Astrocyte of the cerebellum (primary cell): ENCODE results near the gene RAB4B.

Experiments
- DNase-seq: peaks from one replicate; pipeline ENCODE4 v3.0.0-alpha.2; 2011; ENCODE audit warnings: low read depth
- H3K4me3 ChIP-seq: 2 replicates; pipeline ENCODE4 v1.5.1; 2011; ENCODE audit warnings: mild to moderate bottlenecking, low read depth, low read length, moderate library complexity
- CTCF ChIP-seq: IDR thresholded peaks from 2 replicates; pipeline ENCODE4 v1.5.1; 2012; ENCODE audit warnings: low read length, low read depth, moderate library complexity, mild to moderate bottlenecking; ENCODE audit errors: missing control alignments
- in situ Hi-C: cut with HindIII; loops from 2 replicates; pipeline ENCODE4 v1.10.0; 2017; ENCODE audit warnings: low sequenced_read_pairs

The RAB4B gene

DNA sequence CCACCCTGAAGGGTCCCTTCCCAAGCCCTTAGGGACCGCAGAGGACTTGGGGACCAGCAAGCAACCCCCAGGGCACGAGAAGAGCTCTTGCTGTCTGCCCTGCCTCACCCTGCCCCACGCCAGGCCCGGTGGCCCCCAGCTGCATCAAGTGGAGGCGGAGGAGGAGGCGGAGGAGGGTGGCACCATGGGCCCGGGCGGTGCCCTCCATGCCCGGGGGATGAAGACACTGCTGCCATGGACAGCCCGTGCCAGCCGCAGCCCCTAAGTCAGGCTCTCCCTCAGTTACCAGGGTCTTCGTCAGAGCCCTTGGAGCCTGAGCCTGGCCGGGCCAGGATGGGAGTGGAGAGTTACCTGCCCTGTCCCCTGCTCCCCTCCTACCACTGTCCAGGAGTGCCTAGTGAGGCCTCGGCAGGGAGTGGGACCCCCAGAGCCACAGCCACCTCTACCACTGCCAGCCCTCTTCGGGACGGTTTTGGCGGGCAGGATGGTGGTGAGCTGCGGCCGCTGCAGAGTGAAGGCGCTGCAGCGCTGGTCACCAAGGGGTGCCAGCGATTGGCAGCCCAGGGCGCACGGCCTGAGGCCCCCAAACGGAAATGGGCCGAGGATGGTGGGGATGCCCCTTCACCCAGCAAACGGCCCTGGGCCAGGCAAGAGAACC is 22.4 kb downstream of the RAB4B start:
- TF ChIP-seq CTCF, result no peak
- DNase-seq, result no peak
- in situ Hi-C loops, result no loop called here
- H3K4me3 ChIP-seq, result peak overlapping the region; percentile 93

- DNase-seq, result no peak
- in situ Hi-C loops, result no loop called here
- TF ChIP-seq CTCF, result no peak
- H3K4me3 ChIP-seq, result peak overlapping the region; percentile 22
These were observed 22.9 kb downstream of the RAB4B start for GRCh38 chr19:40800997-40801377.

DNA sequence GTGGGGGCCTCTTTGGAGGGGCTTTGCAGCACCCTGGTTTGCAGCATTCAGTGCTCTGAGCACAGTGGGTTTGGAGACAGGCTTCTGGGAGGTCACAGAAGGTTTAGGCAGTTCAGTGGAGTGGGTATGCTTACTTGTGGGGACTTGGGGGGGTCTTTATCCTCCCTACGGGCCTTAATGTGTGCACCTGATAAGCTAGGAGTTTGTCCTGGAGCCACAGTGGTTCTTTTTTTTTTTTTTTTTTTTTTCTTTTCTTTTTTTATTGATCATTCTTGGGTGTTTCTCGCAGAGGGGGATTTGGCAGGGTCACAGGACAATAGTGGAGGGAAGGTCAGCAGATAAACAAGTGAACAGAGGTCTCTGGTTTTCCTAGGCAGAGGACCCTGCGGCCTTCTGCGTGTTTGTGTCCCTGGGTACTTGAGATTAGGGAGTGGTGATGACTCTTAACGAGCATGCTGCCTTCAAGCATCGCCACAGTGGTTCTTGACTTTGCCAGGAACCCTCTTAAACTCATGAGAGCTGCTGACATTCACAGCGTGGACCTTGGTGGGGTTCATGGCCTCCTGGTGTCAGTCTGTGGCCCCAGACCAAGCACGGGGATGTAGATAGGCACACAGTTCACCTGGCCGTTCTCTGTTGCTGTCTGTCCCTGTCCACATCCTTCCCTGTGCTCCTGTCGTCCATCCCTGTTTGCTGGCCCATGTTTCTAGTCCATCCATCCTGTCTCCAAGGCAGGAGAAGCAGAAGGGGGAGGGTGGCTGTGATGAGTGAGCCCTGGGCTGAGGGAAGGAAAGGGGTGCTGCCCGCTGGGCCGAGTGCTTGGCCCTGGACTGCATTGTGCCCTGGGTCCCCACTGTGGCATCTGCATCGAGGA is 23.6 kb downstream of the RAB4B start:
- TF ChIP-seq CTCF, result no peak
- in situ Hi-C loops, result no loop called here
- no peak for DNase-seq
- H3K4me3 ChIP-seq, result peak overlapping the region; percentile 22

DNA sequence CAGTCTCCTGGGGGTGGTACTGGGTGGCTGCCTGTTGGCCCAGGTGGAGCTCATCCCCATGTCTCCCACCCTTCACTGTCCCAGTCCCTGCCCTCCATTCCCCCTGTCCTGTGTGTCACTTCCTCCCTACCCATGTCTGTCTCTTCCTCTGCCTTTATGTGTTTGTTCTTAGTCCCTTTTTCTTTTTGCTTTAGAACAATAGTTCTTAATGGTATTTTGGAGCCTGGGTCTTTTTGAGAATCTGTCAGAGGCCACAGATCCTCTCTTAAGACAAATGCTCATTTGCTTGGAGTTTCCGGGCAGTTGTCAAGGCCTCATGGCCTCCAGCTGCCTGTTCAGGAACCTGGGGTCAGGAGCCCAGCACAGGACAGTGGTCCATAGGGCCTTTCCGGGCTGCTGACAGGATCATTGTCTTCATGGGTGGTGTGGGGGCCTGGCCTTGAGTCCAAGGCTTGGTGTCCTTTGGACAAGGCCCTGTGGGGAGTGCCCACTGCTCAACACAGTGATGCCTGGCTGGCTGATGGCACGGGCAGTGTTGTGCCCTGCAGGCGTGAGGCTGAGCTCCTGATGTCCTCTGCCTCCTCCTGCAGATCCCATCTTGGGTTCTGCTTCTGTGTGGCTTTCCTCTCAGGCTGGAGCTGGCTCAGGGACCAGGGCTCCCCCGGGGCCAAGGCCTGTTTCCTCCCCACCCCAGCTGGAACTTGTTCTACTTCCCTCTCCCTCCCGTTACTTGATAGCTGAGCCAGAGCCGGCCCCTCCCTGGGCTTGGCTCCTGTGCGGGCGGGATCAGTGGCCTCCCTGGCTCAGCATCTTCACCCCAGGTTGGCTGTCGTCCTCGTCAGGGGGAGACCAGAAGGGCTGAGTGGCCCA is 24.5 kb downstream of the RAB4B start:
- no peak for TF ChIP-seq CTCF
- H3K4me3 ChIP-seq, result peak overlapping the region; percentile 19
- no peak for DNase-seq
- in situ Hi-C loops, result no loop called here

GRCh38 chr19:40803170-40803856 is 25.3 kb downstream of the RAB4B start:
- TF ChIP-seq CTCF, result no peak
- no peak for DNase-seq
- no peak overlapping the region for H3K4me3 ChIP-seq
- in situ Hi-C loops, result no loop called here
